ENCODE measurements around the gene CPS1. TPM values are rescaled to one million over a fixed set of nuclear protein-coding genes. Genes with fewer than 3 reads are reported as not detected.

Gene CPS1
- total RNA-seq, 2 experiments from 2014 or later = 0.41 to 0.67 TPM

DNA sequence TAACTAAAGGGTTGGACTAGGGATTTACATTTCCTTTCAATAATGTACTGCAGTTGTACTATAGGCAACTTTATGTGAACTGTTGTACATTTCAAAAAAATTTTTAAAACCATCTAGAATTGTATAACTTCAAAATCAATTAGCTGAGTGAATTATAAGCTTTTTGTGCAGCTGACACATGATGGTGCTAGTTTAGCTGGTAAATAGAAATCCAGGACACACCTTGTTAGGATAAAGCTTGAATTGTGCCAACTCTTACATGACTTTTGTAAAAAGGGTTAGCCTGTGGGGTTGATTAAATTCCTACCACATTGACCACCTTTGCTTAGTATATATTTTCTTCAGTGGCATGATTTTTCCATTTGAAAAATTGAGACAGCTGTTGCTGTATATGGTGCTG, 104.4 kb downstream of the CPS1 start:
- intact Hi-C loops (cut with DNase I, micrococcal nuclease) = no loop called here

DNA sequence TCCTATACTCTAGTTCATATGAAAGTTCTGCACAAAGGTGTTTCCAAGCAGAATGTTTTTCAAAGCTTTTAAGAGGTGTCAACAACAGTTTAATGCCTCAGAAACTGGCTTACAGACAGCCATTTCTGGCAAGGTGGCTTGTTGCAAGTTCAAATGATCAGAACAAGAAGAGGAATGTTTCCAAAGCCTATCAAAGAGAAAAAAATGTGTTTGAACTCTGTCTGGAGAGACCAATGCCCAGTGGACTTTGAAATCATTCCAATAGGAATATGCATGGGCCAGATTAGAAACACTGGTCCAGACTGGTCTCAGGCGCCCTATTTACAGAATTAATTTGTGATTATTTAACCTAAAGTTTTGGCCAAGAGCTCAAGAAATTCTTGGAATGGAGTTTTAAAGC, 106.2 kb downstream of the CPS1 start:
- H3K9me3 Mint-ChIP-seq = peaks cover 5% of the 10 kb centered on the region
- H3K4me3 Mint-ChIP-seq = no peak overlapping the region
- no peaks in the 10 kb centered on the region for H3K36me3 Mint-ChIP-seq (ENCODE audit: low read depth)
- ATAC-seq (ENCODE audit: poor library complexity) = no peak
- Histone ChIP-seq H3K4me1 (ENCODE audit: insufficient read depth, low read length) (no peaks in the 10 kb centered on the region), H3K4me3 (ENCODE audit: low read length) (no peak overlapping the region), H3K27me3 (ENCODE audit: control insufficient read depth in 1 of 2, insufficient read depth in 2 of 2, low read length in 2 of 2) (no peaks in the 10 kb centered on the region), H3K9me3 (ENCODE audit: control insufficient read depth in 1 of 2, insufficient read depth in 1 of 2, low read length in 2 of 2) (no peaks in the 10 kb centered on the region), H3K36me3 (ENCODE audit: insufficient read depth, low read length) (no peaks in the 10 kb centered on the region), H3K27ac (ENCODE audit: low read depth in 1 of 2, low read length in 2 of 2) (no peak overlapping the region)
- ChIA-PET CTCF (no interaction called here), POLR2A (no interaction called here)
- TF ChIP-seq, protein P1, sequence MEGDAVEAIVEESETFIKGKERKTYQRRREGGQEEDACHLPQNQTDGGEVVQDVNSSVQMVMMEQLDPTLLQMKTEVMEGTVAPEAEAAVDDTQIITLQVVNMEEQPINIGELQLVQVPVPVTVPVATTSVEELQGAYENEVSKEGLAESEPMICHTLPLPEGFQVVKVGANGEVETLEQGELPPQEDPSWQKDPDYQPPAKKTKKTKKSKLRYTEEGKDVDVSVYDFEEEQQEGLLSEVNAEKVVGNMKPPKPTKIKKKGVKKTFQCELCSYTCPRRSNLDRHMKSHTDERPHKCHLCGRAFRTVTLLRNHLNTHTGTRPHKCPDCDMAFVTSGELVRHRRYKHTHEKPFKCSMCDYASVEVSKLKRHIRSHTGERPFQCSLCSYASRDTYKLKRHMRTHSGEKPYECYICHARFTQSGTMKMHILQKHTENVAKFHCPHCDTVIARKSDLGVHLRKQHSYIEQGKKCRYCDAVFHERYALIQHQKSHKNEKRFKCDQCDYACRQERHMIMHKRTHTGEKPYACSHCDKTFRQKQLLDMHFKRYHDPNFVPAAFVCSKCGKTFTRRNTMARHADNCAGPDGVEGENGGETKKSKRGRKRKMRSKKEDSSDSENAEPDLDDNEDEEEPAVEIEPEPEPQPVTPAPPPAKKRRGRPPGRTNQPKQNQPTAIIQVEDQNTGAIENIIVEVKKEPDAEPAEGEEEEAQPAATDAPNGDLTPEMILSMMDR (IDR thresholded peaks at IDR 0.05) = no peak
- DNase-seq = no peak
- H3K27ac Mint-ChIP-seq = no peak overlapping the region
- no peaks in the 10 kb centered on the region for H3K27me3 Mint-ChIP-seq
- intact Hi-C loops (cut with DNase I, micrococcal nuclease) = no loop called here
- H3K4me1 Mint-ChIP-seq (ENCODE audit: low read depth) = no peaks in the 10 kb centered on the region

More for the DNA sequence above, 104.4 kb downstream of the CPS1 start:
- Histone ChIP-seq H3K4me3 (ENCODE audit: low read length) (no peak overlapping the region), H3K9me3 (ENCODE audit: control insufficient read depth in 1 of 2, insufficient read depth in 1 of 2, low read length in 2 of 2) (peaks cover 0 to 3% of the 10 kb centered on the region in 2 experiments), H3K27me3 (ENCODE audit: control insufficient read depth in 1 of 2, insufficient read depth in 2 of 2, low read length in 2 of 2) (no peaks in the 10 kb centered on the region), H3K4me1 (ENCODE audit: insufficient read depth, low read length) (no peaks in the 10 kb centered on the region), H3K27ac (ENCODE audit: low read depth in 1 of 2, low read length in 2 of 2) (no peak overlapping the region), H3K36me3 (ENCODE audit: insufficient read depth, low read length) (no peaks in the 10 kb centered on the region)
- no peaks in the 10 kb centered on the region for H3K36me3 Mint-ChIP-seq (ENCODE audit: low read depth)
- no peaks in the 10 kb centered on the region for H3K27me3 Mint-ChIP-seq
- no peak overlapping the region for H3K4me3 Mint-ChIP-seq
- DNase-seq (no peak), ATAC-seq (ENCODE audit: poor library complexity) (no peak)
- ChIA-PET POLR2A (no interaction called here), CTCF (no interaction called here)
- no peaks in the 10 kb centered on the region for H3K4me1 Mint-ChIP-seq (ENCODE audit: low read depth)
- TF ChIP-seq, protein P1 (IDR thresholded peaks at IDR 0.05) = no peak
- no peak overlapping the region for H3K27ac Mint-ChIP-seq
- peaks cover 5% of the 10 kb centered on the region for H3K9me3 Mint-ChIP-seq

DNA sequence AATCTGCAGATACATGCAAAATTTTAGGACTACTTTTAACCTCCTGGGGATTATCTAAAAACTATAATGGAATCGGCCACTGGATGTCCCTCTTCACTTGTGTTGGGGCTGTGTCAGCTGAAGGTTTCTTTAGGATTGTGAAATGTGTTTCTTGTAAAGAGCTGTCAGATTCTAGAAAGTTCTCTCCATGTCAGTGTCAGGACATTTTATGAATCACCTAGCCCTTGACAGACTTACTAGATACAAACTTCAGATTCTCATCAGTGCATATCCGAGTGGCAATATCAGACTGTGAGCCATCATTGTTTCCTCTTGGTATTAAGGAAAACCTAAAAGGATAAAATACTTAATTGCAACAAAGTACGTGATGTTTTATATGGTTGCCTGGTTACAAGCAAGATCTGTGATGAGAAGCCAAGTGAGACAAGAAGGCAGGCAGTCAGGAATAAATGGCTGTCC, 107.3 kb downstream of the CPS1 start:
- Mint-ChIP-seq H3K36me3 (ENCODE audit: low read depth) (no peaks in the 10 kb centered on the region), H3K27ac (no peak overlapping the region), H3K4me3 (no peak overlapping the region), H3K4me1 (ENCODE audit: low read depth) (no peaks in the 10 kb centered on the region), H3K9me3 (peaks cover 5% of the 10 kb centered on the region), H3K27me3 (no peaks in the 10 kb centered on the region)
- DNase-seq = no peak
- Histone ChIP-seq H3K9me3 (ENCODE audit: control insufficient read depth in 1 of 2, insufficient read depth in 1 of 2, low read length in 2 of 2) (no peaks in the 10 kb centered on the region), H3K36me3 (ENCODE audit: insufficient read depth, low read length) (no peaks in the 10 kb centered on the region), H3K27ac (ENCODE audit: low read depth in 1 of 2, low read length in 2 of 2) (no peak overlapping the region), H3K27me3 (ENCODE audit: control insufficient read depth in 1 of 2, insufficient read depth in 2 of 2, low read length in 2 of 2) (no peaks in the 10 kb centered on the region), H3K4me1 (ENCODE audit: insufficient read depth, low read length) (no peaks in the 10 kb centered on the region), H3K4me3 (ENCODE audit: low read length) (no peak overlapping the region)
- TF ChIP-seq, protein P1 (IDR thresholded peaks at IDR 0.05) = no peak
- CTCF ChIA-PET = no interaction called here
- intact Hi-C loops (cut with DNase I, micrococcal nuclease) = no loop called here
- POLR2A ChIA-PET = no interaction called here
- ATAC-seq (ENCODE audit: poor library complexity) = no peak
